Effector CD4-positive, alpha-beta T cell (primary cell): Measurements from ENCODE around the gene NMNAT2.
"Not testable (repeated sequence)": the region's sequence is repeated elsewhere in the genome, so short reads cannot be mapped to it uniquely, and the experiment has no call there.

Source experiments
- DNase-seq: peaks from one replicate; pipeline ENCODE4 v3.0.0-alpha.2; 2020

NMNAT2 gene

DNA sequence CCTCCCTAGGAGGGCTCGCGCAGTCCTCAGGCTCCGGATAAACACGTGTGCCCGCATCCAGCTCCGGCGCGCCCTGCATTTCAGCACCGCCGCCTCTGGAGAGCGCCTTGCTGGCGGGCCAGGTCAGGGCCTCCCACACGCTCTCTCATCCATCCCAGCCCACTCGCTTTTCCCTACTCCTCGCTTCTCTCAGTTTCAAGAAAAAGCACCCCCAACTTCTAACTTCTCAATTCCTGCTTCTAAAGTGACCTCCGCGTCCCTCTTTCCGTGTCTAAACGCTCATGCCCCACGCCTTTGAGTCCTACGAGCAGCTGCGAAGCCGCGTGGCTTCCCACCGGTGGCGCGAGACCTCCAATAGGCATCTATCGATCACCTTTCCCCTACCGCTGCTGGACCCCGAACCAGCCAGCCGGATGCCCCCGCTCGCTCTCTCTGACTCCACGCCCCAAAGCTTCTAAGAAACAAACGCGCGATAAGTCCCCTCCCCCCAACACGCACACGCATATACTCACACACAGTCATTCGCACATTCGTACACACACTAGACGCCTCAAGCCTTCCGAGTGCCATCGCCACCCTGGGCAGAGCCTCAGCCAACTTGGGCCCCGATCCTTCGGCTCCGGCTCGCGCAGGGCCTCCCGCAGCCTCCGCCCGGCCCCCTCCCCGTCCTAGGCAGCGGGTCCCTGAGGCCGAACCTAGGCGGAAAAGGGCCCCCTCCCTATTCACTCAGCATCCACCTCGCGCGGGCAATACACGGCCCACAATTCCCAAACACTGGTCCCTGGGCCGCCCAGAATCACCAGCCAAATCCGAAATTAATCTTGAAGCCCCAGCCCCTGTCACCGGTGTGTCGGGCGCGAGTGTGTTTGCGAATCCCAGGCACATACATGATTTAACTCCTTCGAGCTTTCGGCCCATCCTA lies 1.1 kb downstream of the NMNAT2 start:
- DNase-seq = no peak

DNA sequence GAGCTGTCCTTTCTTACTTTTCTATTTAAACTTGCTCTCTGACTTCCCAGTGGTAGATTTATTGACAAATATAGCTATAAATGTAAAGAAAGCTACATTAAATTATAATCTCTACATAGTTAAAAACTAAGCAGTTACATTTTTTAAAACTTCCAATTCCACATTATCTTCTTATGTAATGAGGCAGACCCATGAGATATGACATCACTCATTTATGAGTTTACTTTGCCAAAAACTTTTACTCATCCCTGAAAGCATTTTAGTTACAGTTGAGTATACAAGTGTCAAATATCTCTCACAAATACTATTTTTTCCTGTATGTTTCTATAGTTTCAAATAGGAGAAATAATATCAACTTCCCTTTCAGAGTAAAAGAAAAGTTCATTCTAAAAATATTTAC lies 3.8 kb downstream of the NMNAT2 start:
- no peak for DNase-seq

DNA sequence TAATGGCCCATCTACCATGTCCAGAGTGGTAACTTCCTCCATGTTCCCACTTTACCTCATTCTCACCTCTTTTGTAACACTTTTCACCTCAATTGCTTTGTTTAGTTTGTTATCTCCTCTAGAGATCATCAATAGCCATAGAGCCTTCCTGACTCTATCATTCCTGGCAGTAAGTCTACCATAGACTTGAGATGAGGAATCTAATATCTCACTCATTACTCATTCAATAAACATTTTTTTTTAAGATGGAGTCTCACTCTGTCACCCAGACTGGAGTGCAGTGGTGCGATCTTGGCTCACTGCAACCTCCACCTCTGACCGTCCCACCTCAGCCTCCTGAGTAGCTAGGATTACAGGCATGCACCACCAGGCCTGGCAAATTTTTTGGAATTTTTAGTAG lies 7.1 kb downstream of the NMNAT2 start:
- DNase-seq = no peak

DNA sequence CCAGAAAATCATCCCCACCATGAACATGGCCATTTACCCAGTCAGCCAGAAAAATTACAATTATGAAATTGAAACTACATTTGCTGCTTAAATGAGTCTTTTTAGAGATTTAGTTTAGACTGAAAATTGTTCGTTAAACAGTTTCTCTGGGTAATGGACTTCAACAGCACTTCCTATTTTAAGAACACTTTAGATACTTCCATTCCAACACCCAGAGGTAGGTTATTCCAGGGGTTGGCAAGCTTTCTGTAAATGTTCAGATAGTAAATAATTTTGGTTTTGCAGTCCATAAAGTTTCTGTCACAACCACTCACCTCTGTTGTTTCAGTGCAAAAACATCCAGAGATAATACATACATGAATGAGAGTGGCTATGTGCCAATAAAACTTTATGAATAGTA lies 10.2 kb downstream of the NMNAT2 start:
- no peak for DNase-seq

DNA sequence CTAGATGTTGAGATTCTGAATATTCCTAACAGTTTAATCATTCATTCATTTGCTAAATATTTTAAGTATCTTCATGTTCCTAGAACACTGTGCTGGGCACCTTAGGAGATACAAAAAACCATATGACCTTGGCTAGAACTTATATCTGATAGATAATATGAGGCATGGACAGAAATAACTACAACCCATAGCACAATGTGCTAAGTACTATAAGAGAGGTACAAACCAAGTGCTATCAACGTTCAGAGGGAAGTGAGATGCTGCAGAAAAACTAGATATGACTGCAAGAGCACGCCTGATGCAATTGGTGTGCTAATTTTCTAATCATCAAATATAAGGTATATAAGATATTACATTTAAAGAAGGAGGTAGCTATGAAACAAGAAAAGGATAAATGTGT lies 10.7 kb downstream of the NMNAT2 start:
- no peak for DNase-seq

DNA sequence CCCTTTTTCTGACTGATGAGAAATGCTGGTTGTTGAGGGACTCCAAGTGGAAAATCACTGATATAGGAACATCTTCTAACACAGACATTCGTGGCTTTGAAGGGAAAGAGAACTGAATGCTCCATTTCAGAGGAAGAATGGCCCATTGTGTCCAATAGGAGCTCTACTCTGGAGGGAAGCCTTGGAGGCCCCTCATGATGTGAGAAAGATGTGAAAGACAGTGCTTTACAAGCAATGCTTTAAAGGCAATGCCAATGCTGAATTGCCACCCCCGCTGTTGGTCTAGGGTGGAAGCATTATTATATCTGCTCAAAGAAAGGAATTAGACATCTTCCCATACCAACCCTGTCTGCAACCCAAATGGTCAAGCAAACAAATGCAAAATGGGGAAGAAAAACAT lies 13.7 kb downstream of the NMNAT2 start:
- no peak for DNase-seq

DNA sequence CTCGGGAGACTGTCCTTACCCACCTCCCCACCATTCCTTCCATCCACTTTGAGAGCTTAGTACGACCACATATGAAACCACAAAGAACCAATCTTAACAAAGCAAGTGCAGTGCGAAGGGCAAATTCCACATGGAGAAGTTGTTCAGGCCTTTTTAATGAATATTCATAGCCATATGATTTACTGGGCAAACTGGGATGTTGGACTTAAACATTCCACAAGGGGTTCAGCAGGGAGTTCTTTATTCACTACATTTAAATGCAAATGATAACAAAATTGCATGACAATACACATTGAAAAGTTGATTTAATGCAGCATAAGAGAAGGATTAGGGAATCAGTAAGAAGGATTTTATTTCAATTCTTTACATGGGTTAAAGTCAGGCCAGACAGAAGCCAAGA lies 14.7 kb downstream of the NMNAT2 start:
- no peak for DNase-seq

DNA sequence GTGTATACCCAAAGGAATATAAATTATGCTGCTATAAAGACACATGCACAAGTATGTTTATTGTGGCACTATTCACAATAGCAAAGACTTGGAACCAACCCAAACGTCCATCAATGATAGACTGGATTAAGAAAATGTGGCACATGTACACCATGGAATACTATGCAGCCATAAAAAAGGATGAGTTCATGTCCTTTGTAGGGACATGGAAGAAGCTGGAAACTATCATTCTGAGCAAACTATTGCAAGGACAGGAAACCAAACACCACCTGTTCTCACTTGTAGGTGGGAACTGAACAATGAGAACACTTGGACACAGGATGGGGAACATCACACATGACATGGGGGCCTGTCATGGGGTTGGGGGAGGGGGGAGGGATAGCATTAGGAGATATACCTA lies 16.6 kb downstream of the NMNAT2 start:
- DNase-seq = not testable (repeated sequence)

DNA sequence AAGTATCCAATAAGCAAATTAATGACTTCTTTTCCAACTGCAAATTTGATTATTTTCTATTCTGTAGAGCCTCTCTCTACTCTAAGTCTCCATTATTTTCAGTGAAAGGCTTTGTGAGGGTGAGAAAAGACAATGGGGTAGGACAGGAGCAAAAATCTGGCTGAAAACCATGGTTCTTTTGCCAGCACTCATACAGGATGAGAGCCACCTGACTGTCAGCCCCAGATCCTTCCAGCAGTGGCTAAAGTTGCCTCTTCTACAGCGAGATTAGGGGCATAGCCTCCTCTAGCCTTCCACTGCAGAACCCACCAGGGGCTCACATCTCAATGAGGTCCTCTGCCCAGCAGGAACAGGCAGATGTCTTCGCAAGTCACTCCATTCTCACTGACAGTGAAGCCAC lies 23.7 kb downstream of the NMNAT2 start:
- DNase-seq = no peak

DNA sequence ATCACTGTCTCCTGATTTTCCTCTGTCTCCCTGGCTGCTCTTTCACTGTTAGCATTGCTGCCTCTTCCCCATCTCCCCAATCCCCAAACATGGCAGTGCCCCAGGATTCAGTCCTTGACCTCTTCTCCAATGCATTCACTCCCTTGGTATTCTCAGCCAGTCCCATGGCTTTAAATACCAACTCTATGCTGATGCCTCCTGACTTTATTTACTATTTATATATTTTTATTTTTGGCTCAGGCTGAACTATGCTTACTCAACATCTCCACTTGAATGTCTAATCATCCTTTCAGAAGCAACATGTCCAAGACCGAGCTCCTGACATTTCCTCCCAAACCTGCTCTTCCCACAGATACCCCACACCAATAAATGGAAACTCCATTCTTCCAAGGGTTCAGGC lies 26.3 kb downstream of the NMNAT2 start:
- DNase-seq = no peak

DNA sequence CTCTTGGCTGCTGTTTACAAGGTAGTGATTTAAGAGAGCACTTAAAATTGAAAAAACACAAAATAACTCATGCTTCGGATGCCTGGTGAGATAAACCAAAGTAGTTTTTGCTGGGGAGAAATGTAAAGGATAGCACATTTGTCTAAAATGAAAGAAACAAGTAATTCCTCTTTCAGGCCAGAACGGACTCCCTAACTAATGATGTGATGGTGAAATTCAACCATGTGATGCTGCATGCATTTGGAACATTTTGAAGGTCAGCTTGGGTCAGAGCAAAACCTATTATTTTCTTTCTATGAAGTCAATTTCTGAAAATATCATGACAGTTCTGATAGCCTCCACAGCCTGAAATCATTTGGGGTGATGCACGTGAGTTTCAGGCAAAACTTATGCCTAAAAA lies 27.6 kb downstream of the NMNAT2 start:
- no peak for DNase-seq

DNA sequence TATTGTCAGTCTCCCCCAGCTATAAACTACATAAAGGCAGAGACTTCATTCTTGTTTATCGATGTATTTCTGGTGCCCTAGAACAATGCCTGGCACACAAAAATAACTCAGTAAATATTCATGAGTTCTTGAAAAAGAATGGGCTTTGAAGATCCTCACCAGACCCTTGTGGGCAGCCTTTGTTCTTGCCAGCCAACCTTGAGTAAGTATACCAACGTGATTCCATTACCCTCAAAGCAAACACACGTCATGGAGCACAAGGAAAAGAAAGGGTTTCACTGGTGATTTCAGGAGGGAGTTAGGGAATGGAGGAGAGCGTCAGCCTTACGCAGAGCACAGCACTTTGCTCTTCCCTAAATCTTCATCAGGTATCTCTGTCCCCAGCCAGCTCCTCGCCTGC lies 29.4 kb downstream of the NMNAT2 start:
- DNase-seq = no peak

DNA sequence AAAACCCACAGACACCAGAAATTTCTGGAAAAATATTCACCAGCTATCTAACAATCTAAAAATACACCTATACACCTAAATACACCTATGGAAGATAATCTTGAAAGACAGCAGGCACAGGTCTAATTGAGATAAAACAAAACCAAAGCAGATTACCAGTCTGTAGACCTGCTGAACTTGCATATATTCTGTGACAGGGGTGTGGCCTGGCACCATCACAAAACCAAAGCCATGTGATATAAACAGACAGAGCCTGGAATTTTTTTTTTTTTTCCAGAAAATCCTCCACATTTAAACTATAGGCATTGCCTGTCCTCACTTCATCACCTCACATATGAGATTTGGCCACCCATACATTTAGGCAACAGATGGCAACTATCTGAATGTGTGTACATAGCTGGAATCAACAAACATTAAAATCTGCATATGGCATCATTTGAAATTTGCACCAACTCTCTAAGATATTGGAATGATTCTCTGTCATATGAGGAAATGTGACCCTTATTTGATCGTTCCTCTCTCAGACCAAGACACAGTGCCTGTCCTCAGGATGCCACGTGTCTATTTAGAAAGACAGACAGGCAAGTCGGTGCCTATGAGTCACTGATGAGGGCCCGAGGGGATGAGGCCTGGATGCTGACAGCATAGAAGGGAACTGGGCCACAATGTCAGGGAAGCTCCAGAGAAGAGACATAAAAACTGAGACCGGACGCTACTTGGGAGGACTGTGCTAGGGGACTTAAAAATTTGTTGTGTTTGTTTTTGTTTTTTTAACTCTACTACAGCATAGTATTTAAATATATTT lies 32.6 kb downstream of the NMNAT2 start:
- DNase-seq = no peak

DNA sequence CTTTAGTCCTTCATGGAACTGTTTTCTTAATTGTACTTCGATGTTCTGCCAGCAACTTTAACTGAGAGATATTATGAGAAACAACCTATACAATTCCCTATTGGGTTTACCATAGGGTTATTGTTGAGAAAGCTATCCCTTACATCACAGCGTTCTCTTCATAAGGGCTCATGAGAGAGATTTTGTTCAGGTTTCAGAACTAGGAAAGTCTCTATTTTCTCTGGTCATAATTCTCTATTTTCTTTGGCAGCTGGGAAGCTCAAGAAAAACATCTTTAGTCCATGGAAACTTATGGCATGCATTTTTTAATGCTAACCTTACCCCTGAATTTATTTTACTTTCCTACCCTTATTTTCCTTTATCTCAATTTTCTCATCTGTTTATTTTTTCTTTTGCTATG lies 38.2 kb downstream of the NMNAT2 start:
- DNase-seq = no peak

DNA sequence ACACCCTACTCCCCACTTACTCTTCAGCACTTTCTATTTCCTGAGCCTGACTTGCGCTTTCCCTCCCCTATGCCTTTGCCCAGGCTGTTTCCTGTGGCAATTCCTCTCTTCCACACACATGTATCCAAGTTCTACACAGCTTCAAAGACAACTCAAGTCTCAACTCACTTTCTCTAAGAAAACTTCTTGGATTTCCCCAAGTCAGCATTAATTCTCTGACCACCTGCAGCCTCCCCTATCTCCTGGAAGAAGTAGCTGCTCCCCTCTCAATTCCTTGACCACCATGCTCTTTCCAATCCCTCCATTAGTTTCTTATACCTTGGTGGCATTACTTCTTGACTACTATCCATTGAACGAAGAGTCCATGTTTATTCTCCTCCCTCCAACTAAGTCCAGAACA lies 42.8 kb downstream of the NMNAT2 start:
- DNase-seq = no peak

DNA sequence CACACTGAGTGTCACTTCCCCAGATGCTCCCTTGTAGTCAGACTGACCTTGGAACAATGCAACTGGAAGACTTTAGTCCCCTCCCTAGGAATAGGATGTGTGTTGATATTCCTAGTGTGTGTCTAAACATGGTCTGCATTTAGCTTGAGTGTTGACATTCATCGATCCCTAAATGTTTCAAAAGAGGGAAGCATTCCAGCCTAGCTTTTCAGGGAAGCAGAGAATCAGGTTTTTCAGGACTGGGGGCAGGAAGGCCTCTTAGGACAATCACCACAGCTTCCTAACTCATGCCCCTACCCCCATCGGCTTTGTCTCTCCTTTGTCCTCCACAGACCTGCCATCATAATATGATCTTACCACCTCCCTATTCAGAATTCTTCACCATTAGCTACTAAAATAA lies 43.4 kb downstream of the NMNAT2 start:
- no peak for DNase-seq

DNA sequence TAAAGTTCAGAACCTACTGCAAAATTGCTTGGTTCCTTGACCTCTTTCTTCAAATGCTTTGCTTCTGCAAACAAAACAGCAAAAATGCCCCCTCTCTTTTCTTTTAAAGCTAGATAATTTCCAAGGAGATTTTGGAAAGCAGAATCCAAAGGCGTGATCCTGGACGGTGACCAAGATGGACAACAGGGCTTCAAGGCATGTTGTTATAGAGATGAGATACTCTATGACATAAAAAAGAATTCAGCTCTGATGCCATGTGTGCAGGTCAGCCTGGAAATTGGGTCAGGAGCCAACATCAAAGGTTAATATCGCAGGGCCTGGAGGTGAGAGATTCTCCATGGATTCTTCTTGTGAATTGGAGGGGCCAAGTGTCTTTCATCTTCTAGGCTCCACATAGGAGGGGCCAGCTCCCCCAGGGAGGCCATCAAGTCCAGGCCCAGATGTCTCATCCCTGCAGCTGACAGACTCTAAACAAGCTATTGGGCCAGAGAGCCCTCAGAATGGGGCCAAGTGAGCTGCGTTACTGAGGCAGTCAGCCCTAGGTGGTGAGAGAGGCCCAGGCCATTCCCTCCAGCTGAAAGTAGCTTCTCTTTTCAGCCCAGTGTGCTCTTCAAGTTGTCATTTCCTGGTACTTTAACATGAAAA lies 45.5 kb downstream of the NMNAT2 start:
- DNase-seq = no peak

DNA sequence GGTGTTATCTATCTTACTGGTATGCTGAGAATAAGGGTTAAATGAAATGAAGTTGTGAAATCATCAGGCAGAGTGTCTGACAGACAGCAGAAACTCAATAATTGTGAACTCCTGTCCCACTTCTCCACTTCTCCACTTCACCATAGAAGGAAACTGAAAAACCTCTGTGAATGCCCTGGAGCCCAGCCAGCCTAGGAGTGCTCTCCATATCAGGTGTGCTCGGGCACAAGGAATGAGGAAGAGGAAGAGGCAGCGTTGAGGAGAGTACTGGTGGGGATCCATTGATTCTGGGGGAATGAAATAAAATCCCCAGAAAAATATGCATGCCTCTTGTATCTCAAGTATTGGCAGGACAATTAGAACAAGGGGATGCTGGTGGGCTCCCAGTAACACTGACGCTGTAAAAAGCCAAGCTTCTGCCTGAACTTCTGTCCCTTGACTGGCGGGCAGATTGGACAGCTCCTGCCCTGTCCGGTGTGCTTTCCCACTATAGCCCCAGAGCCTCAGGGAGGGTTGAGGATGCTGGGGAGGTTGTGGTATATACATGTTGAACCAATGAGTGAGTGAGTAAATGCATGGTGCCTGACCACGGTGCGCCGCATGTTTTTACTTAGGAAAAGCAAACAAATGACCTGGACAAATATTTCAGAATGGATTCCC lies 47.7 kb downstream of the NMNAT2 start:
- DNase-seq = no peak

DNA sequence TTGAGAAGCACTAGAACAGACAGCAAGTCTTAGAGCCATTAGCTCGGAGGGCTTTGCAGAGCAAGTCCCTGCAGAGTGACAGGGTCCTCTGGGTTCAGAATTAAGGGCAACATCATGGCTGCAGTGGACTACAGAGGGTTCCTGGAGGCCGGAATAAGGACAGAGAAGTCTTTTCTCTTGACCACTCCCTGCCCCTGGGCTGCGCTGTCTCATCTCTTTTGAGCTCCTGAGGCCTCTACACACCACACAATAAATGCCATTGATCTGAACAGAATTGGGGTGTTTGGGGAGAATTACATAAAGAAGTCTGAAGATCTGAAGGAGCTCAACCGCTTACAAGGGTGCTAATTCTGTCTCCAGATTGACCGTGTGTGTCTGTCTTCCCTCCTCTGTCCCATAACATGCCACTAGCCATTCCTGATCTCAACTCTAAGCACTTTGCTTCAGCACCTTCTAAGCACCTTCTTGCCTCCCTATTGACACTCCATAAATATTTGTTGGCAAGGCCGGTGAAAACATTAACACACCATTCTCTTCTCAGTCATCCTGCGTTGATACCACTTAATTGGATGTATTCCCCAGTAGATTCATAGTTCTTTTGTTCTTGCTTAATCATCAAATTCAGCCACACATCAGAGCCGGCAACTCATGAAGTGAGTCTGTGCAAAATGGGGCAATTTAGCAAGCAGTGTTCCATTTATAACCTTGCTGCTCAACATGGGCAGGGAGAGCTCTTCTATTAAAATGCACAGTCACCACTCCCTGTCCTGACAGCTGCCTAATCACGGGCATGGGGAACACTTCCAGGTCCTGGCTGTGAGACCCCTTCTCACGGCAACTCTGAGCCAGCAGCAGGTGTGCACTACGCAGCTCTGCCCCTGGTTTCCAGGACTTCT lies 49.7 kb downstream of the NMNAT2 start:
- no peak for DNase-seq

DNA sequence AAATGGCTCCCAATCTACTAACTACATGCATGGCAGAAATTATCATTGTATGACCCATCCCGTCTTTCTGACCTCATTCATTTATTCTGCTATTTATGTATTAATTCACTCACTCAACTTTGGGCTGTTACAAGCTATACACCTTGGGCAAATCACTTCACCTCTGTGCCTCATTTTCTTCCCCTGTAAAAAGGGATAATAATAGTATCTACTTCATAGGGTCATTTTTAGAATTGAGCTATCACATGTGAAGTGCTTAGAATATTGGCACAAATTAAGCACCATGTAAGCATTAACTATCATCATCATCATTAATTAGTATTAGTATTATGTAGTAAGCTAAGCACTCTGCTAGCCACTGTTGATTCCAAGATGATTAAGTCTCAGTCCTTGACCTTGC lies 52.1 kb downstream of the NMNAT2 start:
- no peak for DNase-seq

DNA sequence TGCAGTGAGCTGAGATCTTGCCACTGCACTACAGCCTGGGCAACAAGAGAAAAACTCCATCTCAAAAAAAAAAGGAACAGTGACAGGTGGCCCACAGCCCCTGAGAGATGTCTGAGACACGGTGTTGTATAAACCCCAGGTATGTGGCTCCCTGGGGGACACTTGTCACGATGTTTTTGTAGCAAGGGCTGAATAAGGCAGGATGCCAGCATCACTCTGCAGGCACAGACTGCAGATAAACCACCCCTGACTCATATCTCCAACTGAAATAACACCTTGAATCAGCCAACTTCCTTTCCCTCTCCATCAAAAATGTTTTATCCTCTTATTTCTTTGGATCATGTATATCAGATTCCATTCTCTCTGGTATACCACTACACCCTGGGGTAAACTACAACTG lies 52.5 kb downstream of the NMNAT2 start:
- DNase-seq = no peak

DNA sequence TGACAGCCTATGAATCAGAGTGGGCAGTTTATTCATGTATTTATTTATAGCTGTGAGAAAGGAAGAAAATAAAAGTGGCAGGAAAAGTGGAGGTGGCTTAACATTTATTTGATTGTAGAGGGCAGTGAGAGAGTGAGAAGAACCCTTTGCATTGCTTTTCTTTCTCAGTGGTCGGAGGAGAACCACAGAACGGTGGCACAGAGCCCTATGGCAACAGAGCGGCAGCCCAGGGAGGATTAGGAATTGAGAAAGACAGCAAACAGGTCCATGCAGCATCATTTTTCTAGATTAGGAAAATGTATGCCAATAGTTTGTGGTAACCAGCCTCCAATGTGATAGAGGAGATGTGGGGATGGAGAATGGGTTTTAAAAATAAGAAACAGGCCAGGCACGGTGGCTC lies 53.1 kb downstream of the NMNAT2 start:
- no peak for DNase-seq
